ENCODE measurements around the gene ASTN1.

Gene ASTN1

DNA sequence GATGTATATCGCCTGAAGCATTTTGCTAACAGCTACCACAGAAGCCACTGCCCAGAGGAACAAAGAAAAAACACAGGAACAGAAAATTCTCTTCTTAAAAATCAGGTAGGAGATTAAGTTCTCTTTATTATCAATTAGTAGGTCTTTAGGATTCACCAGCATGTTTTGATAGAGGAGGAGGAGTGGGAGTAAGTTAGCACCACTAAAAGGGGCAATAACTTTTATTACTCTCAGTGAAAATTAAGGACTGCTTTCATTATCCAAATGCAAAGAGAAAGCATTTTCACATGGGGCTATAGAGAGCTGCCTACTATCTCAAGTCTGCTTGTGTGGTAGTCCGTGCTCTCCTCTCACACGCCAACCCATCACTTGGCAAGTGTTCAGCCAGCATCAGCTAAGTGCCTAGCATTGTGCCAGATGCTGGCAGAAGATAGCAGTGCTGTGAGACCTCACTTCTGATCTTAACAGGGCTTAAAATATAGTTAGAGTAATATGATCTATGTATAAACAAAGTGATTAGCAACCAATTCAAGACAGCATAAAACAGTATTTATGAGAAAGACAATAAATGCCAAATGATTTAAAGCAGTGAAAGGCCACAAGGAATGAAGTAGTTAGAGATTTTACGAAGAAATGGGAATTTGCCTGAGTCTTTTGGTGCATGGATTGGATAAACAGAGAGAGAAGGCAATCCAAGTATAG, 39.8 kb downstream of the ASTN1 start:
- H3K4me3 ChIP-seq (ENCODE audit: low read depth, low read length), result no peak overlapping the region
- DNase-seq (ENCODE audit: low read depth, low spot score), result no peak
- TF ChIP-seq, protein P1, sequence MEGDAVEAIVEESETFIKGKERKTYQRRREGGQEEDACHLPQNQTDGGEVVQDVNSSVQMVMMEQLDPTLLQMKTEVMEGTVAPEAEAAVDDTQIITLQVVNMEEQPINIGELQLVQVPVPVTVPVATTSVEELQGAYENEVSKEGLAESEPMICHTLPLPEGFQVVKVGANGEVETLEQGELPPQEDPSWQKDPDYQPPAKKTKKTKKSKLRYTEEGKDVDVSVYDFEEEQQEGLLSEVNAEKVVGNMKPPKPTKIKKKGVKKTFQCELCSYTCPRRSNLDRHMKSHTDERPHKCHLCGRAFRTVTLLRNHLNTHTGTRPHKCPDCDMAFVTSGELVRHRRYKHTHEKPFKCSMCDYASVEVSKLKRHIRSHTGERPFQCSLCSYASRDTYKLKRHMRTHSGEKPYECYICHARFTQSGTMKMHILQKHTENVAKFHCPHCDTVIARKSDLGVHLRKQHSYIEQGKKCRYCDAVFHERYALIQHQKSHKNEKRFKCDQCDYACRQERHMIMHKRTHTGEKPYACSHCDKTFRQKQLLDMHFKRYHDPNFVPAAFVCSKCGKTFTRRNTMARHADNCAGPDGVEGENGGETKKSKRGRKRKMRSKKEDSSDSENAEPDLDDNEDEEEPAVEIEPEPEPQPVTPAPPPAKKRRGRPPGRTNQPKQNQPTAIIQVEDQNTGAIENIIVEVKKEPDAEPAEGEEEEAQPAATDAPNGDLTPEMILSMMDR (IDR thresholded peaks at IDR 0.05; ENCODE audit: insufficient read depth, low read length, missing control alignments), result no peak
- ChIA-PET CTCF (no interaction called here), POLR2A (no interaction called here)

DNA sequence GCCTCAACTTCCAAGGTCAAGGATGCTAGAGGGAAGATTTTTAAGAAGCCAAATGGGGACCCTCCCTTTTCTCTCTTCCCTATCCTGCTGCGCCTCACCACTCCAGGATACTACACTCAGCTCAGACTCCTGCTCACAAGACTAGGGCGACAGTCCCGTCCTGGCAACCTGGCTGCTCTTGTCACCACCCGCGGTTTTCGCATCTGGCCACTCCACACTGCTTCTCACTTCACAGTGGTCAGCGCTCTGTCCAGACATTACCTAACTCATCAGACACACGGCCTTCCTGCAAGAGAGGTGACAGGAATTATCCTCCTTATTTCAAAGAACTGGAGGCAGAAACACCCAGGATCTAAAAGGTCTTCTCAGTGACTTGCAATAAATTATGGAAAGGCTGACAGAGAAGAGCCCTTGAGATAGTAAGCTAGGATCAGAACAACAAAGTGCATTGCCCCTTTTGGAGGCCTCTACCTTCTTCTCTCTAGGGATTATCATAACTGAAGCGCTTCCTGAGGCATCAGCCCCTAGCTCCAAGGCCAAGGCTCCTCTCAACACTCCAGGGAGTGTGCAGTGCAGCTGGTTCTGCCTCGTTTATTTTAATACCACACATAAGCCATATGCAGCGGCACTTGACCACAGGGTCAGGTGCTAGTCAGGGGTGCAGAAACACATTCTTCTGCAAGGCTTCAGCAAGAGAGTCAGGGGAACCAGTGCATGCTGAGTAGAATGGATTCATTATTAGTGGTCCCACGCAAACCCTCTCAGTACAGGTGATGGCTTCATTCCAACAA, 41.9 kb downstream of the ASTN1 start:
- TF ChIP-seq, protein P1 (IDR thresholded peaks at IDR 0.05; ENCODE audit: insufficient read depth, low read length, missing control alignments), result no peak
- ChIA-PET POLR2A (no interaction called here), CTCF (no interaction called here)
- H3K4me3 ChIP-seq (ENCODE audit: low read depth, low read length), result no peak overlapping the region
- DNase-seq (ENCODE audit: low read depth, low spot score), result no peak

DNA sequence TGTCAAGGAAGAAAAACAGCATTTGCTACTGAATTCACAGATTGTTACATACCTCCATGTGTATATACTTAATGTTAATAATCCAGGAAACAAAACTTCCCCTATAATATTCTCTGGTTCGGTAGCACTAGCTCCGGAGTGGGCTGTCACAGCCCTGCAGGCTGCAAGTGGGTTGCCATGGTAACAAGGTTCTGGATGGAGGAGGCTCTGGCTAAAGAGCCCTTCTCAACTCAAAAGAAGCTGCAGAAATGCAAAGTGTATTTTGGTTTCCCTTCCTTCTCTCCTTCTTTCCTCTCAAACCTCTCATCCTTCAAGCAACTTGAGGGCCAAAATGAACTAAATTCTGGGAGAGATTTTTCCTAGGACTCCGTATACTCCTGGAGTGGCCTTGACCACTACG, 45.2 kb downstream of the ASTN1 start:
- ChIA-PET CTCF (no interaction called here), POLR2A (no interaction called here)
- DNase-seq (ENCODE audit: low read depth, low spot score), result no peak
- no peak overlapping the region for H3K4me3 ChIP-seq (ENCODE audit: low read depth, low read length)
- TF ChIP-seq, protein P1 (IDR thresholded peaks at IDR 0.05; ENCODE audit: insufficient read depth, low read length, missing control alignments), result no peak

DNA sequence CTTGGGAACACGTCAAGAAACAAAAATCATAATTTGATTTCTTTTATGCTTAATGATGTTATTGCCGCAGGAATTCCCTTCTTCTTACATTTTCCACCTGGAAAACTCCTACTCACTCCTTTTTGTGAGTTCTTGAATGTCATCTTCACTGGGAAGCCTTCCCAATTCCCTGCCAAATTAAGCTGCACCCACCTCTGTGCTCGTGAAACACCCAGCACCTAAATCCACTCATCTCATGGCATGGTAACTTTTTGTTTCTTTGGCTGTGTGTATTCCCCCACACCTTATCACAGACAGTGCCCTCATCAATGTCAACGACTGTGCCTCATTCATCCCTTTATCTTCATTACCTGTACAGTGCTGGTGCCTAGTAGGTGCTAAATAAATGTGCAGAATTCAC, 45.6 kb downstream of the ASTN1 start:
- H3K4me3 ChIP-seq (ENCODE audit: low read depth, low read length), result no peak overlapping the region
- POLR2A ChIA-PET, result no interaction called here
- TF ChIP-seq, protein P1 (IDR thresholded peaks at IDR 0.05; ENCODE audit: insufficient read depth, low read length, missing control alignments), result no peak
- CTCF ChIA-PET, result no interaction called here
- no peak for DNase-seq (ENCODE audit: low read depth, low spot score)

DNA sequence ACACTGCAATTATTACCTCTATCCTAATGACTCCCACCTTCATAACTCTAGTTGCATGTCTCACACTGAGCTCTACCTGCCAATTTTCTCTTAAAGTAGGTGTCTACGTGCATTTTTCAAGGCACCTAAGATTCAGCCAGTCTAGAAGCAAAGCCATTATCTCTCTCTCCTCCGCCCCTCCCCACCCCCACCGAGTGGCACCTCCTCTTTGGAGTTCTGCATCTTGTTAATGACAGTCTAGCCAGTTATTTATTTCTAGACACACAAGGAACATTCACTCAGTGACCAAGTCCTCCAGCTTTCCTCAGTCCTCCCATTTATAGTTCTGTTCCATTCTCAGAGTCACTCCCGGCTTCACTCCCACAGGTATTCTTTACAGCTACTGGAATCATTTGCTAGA, 47.6 kb downstream of the ASTN1 start:
- DNase-seq (ENCODE audit: low read depth, low spot score), result no peak
- TF ChIP-seq, protein P1 (IDR thresholded peaks at IDR 0.05; ENCODE audit: insufficient read depth, low read length, missing control alignments), result no peak
- no peak overlapping the region for H3K4me3 ChIP-seq (ENCODE audit: low read depth, low read length)
- ChIA-PET POLR2A (no interaction called here), CTCF (no interaction called here)

DNA sequence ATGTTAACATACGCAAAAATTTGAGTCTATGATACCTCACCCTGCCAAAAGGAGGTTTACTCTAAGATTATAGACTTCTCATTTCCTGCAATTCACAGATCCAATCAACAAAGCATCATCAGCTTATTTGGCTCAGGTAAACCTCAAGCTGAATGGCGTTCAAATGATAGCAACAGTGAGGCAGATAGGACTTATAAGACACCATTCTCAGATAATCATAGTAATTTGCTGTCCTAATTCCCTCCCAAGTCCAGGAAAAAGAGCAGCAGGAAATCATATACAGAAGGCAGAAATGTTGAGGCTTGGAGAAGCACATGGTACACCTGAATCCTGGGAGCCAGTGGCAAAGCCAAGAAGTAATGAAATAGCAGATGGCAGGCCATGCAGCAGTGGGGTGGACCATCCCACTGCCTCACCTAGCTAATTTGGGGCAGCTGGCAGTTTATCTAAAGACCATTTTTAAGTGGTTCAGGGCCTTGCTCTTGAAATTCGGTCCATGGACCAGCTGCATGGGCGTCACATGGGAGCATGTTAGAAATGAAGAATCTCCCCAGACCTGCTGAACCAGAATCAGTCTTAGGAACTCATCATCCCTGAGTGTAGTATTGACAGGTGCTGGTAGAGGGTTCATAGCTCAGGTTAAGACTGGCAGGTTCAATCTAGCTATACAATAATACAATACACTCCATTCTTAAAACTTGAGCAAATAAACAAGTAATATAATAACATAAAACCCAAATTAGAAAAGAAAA, 57.7 kb downstream of the ASTN1 start:
- ChIA-PET CTCF (no interaction called here), POLR2A (no interaction called here)
- DNase-seq (ENCODE audit: low read depth, low spot score), result no peak
- TF ChIP-seq, protein P1 (IDR thresholded peaks at IDR 0.05; ENCODE audit: insufficient read depth, low read length, missing control alignments), result no peak
- no peak overlapping the region for H3K4me3 ChIP-seq (ENCODE audit: low read depth, low read length)
